Suprapubic skin (tissue), 4 donors: ENCODE measurements around the gene SPOCK2. TPM values are rescaled to one million over a fixed set of nuclear protein-coding genes. Genes with fewer than 3 reads are reported as not detected.

ENCODE experiments used
- DNase-seq, 2 donors: peaks; one replicate each; pipeline ENCODE4 v3.0.0-alpha.2; 2019; ENCODE audit warnings: low spot score in 2 of 2
- H3K27ac ChIP-seq: fragments of 200-600 bp; sonication (generic); one replicate; pipeline ENCODE4 v1.5.1; 2019
- H3K27me3 ChIP-seq: fragments of 200-600 bp; sonication (generic); one replicate; pipeline ENCODE4 v1.5.1; 2019
- H3K36me3 ChIP-seq: fragments of 200-600 bp; sonication (generic); one replicate; pipeline ENCODE4 v1.5.1; 2019
- H3K4me1 ChIP-seq: fragments of 200-600 bp; sonication (generic); one replicate; pipeline ENCODE4 v1.5.1; 2019
- H3K4me3 ChIP-seq: fragments of 200-600 bp; sonication (generic); one replicate; pipeline ENCODE4 v1.5.1; 2019; ENCODE audit warnings: mild to moderate bottlenecking
- H3K9me3 ChIP-seq: fragments of 200-600 bp; sonication (generic); one replicate; pipeline ENCODE4 v1.5.1; 2019
- CTCF ChIP-seq, 2 donors: fragments of 200-600 bp in 1 of 2; fragments of 450-650 bp in 1 of 2; sonication (generic) in 1 of 2; IDR thresholded peaks; one replicate each; pipeline ENCODE4 v1.5.1; 2016 to 2019; ENCODE audit warnings: antibody characterized with exemption in 2 of 2, mild to moderate bottlenecking in 1 of 2, moderate library complexity in 1 of 2
- EP300 ChIP-seq: sonication (generic); formaldehyde crosslinking; IDR thresholded peaks from one replicate; pipeline ENCODE4 v1.6.1; 2017; ENCODE audit warnings: antibody characterized with exemption
- POLR2A ChIP-seq, 2 donors: fragments of 450-650 bp; IDR thresholded peaks; one replicate each; pipeline ENCODE4 v1.6.1; 2017; ENCODE audit warnings: antibody characterized with exemption in 2 of 2, mild to moderate bottlenecking in 2 of 2, moderate library complexity in 2 of 2
- POLR2AphosphoS5 ChIP-seq, 3 donors: sonication (generic); formaldehyde crosslinking; IDR thresholded peaks; one replicate each; pipeline ENCODE4 v1.6.1; 2017; ENCODE audit warnings: antibody characterized with exemption in 3 of 3
- WGBS: methylation state at CpG from one replicate; pipeline ENCODE4 v1.1.5; 2018; 5-methylcytosine and 5-hydroxymethylcytosine counted together
- total RNA-seq, 4 donors: library from RNA; depleted of rRNA; stranded (reverse); fragments of >200 nt; gene quantifications; one replicate each; pipeline ENCODE4 v1.1.0, GENCODE V29; 2016

The SPOCK2 gene
- total RNA-seq, 4 donors from 2014 or later: 1.5 to 3.7 (median 1.8) TPM

- whole genome bisulfite sequencing: 77% methylated on average over 6 of the region's 6 CpGs
- no peak overlapping the region for H3K4me3 ChIP-seq
- H3K4me1 ChIP-seq: peaks cover 24% of the 10 kb centered on the region
- H3K36me3 ChIP-seq: no peaks in the 10 kb centered on the region
- H3K27ac ChIP-seq: no peak overlapping the region
- TF ChIP-seq CTCF (IDR thresholded peaks at IDR 0.05) (no peak), POLR2AphosphoS5 (IDR thresholded peaks at IDR 0.05) (no peak), EP300 (no peak), POLR2A (IDR thresholded peaks at IDR 0.05) (no peak)
- H3K27me3 ChIP-seq: no peaks in the 10 kb centered on the region
- no peak for DNase-seq
- H3K9me3 ChIP-seq: no peaks in the 10 kb centered on the region
Observed at GRCh38 chr10:72027498-72027897, 60.9 kb downstream of the SPOCK2 start.

GRCh38 chr10:72026278-72027111 is 61.9 kb downstream of the SPOCK2 start:
- peak in 1 of 2 donors; percentile 79 for DNase-seq
- H3K9me3 ChIP-seq: no peaks in the 10 kb centered on the region
- 64% methylated on average over 14 of the region's 14 CpGs for WGBS
- no peak for TF ChIP-seq CTCF (IDR thresholded peaks at IDR 0.05)
- no peak for TF ChIP-seq POLR2AphosphoS5 (IDR thresholded peaks at IDR 0.05)
- no peak for TF ChIP-seq EP300
- no peak for TF ChIP-seq POLR2A (IDR thresholded peaks at IDR 0.05)
- H3K4me1 ChIP-seq: peaks cover 24% of the 10 kb centered on the region
- no peaks in the 10 kb centered on the region for H3K36me3 ChIP-seq
- H3K27me3 ChIP-seq: no peaks in the 10 kb centered on the region
- H3K27ac ChIP-seq: peak overlapping the region; percentile 24
- no peak overlapping the region for H3K4me3 ChIP-seq

- no peaks in the 10 kb centered on the region for H3K36me3 ChIP-seq
- H3K4me1 ChIP-seq: peaks cover 24% of the 10 kb centered on the region
- DNase-seq: no peak
- no peak overlapping the region for H3K4me3 ChIP-seq
- WGBS: 81% methylated on average over 5 of the region's 5 CpGs
- H3K9me3 ChIP-seq: no peaks in the 10 kb centered on the region
- TF ChIP-seq CTCF (IDR thresholded peaks at IDR 0.05) (no peak), EP300 (no peak), POLR2A (IDR thresholded peaks at IDR 0.05) (no peak), POLR2AphosphoS5 (IDR thresholded peaks at IDR 0.05) (no peak)
- H3K27ac ChIP-seq: no peak overlapping the region
- H3K27me3 ChIP-seq: no peaks in the 10 kb centered on the region
Observed at GRCh38 chr10:72025832-72026231, 62.5 kb downstream of the SPOCK2 start.

- Histone ChIP-seq H3K4me3 (no peak overlapping the region), H3K36me3 (no peaks in the 10 kb centered on the region), H3K27ac (no peak overlapping the region), H3K9me3 (no peaks in the 10 kb centered on the region), H3K27me3 (no peaks in the 10 kb centered on the region), H3K4me1 (peaks cover 24% of the 10 kb centered on the region)
- no peak for DNase-seq
- no peak for TF ChIP-seq CTCF (IDR thresholded peaks at IDR 0.05)
- TF ChIP-seq POLR2AphosphoS5 (IDR thresholded peaks at IDR 0.05): no peak
- no peak for TF ChIP-seq POLR2A (IDR thresholded peaks at IDR 0.05)
- TF ChIP-seq EP300: no peak
- WGBS: 73% methylated on average over 8 of the region's 8 CpGs
Observed at GRCh38 chr10:72025400-72025799, 63.0 kb downstream of the SPOCK2 start.

GRCh38 chr10:72024596-72024995 is 63.8 kb downstream of the SPOCK2 start:
- peak overlapping the region; percentile 10 for H3K27ac ChIP-seq

More at GRCh38 chr10:72024596-72024995, 63.8 kb downstream of the SPOCK2 start:
- Histone ChIP-seq H3K27me3 (no peaks in the 10 kb centered on the region), H3K4me3 (no peak overlapping the region), H3K4me1 (peaks cover 24% of the 10 kb centered on the region), H3K36me3 (no peaks in the 10 kb centered on the region), H3K9me3 (no peaks in the 10 kb centered on the region)
- 71% methylated on average over 4 of the region's 4 CpGs for WGBS
- no peak for DNase-seq
- no peak for TF ChIP-seq POLR2A (IDR thresholded peaks at IDR 0.05)
- no peak for TF ChIP-seq CTCF (IDR thresholded peaks at IDR 0.05)
- no peak for TF ChIP-seq POLR2AphosphoS5 (IDR thresholded peaks at IDR 0.05)
- TF ChIP-seq EP300: no peak
